IPS DF 4.7 (cell line): ENCODE measurements around the gene NPAS2.

ENCODE experiments used
- DNase-seq: peaks from one replicate; pipeline ENCODE4 v3.0.0-alpha.2; 2013; ENCODE audit warnings: low spot score; ENCODE audit errors: extremely low read depth

Gene NPAS2

DNA sequence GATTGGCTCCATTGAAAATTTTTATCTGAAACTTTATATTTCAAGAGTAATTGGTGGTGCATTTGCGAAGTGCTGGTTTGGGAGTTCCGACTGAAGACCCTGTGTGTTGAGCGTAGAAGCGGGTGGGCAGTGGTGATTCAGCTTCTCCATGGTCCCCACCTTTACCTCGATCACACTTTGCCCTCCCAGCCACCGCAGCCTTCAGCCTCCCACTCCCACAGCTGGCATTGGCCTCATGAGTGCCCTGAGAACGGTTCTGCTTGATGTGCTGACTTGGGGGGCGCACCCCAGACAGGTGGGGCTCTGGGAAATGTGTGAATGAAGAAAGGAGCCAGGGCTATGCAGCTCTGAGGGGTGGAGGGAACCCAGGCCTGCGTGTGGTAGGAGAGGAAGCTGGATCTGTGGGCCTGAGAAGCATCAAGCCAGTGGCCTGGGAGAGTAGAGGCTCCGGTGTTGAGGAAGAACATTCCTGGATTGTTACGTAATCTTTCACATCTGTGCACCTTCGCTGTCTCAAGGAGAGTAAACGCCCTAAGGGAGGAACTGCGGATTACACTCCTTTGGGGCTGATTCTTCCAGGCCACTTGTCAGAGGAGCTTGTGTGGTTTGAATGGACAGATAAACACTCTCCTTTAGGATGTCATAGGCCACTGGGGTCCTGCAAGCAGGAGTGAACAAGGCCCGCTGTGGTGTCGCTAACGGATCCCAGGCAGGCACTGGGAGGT lies 83.8 kb downstream of the NPAS2 start:
- DNase-seq, result no peak

DNA sequence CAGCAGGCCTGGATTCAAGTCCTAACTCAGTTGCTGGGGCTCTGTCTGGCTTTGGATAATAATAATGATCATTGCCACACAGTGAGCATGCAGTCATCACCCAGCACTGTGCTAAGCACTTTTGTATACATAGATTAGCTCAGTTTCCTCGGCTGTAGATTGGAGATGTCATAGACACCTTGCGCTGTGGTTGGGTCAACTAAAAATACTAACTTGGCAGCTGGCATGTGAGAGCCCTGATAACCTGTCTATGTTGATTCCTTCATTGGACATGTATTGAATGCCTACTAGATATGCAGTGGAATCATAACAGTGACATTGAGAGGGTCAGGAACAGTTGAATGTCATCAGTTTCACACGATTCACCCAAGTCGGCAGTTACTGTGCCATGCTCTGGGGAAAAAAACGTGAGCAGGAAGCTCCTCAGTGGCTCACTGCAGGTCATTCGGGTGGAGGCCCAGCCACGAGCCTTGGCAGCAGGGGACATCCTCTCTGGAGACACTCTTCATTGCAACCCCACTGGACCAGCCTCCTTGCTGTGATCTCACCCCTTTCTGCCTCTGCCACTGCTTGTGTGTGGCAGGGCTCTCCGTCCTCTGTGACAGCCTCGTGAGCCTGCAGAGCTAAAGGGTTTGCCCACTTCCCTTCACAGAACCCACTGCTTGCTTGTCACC lies 85.3 kb downstream of the NPAS2 start:
- DNase-seq, result no peak

DNA sequence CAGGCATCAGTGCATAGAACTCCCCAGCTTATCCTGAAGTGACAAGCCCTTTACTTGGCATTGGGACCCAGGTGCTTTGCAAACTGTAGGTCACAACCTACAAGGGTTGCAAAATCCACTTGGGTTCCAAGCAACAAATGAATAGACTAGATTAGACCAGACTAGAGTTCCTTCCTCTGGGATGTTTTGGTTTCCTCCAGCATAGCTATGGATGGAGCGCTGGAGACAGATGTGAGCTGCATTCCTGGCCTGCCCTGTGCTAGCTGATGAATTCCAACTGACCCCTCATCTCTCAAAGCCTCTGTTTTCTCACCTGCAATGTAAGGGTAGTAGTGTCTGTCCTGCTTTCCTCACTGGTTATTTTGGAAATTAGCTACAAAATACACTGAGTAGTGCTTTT lies 86.2 kb downstream of the NPAS2 start:
- no peak for DNase-seq

DNA sequence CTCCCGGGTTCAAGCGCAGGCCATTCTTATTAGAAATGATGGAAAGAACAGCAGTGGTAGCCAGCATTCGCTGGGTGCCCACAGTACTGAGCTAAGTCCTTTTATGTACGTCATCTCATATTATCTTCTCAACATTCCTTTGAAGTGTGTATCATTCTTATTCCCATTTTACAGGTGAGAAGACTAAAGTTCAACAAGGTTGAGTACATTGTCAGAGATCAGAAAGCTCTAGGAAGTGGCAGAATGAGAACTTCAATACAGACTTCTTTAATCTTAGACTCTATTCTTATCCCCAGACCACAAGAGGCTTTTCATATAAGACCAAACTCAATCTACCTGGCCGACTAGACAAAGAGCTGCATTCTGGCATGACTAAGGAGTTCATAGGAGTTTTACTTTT lies 86.7 kb downstream of the NPAS2 start:
- DNase-seq, result no peak

DNA sequence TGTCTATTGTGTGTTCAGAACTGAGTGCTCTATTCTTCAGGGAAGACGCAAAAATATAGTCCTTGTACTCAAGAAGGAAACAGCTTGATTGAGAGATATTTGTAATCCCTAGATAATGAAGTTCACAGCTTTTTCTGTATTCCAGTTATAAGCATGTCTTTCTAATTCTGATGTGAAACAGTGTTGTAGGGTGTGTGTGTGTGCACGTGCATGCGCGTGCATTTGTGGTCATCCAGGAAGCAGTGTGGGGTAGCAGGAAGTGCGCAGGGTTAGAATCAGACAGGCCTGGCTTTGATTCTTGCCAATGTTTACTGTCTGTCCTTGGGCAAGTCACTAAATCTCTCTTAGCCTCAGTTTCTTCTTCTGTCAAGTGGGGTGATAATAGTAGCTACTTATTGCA lies 87.9 kb downstream of the NPAS2 start:
- no peak for DNase-seq

DNA sequence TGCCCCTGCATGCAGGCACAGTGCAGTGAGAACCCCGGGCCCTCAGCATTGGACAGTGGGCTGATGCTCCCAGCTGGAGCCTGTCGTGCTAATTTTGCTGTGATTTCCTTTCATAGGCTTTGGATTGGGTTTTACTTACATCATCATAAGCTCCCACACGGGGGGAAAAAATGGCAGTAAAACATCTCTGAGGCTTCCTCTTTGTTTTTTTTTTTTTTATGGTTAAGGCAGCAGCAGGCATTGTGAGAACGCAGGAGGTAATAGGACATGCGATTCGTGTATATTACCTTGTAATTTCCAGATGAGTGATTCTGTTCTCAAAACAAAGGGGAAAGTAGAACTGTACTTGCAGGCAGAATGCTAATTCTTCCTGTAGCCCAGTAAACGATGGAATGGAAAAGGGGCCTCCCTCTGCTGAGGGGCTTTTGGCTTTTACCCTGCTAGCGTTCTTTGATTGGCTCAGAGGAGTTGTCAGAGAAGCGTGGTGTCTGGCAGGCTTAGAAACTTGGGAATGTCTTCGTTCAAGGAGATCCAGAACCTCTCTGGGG lies 89.7 kb downstream of the NPAS2 start:
- no peak for DNase-seq

DNA sequence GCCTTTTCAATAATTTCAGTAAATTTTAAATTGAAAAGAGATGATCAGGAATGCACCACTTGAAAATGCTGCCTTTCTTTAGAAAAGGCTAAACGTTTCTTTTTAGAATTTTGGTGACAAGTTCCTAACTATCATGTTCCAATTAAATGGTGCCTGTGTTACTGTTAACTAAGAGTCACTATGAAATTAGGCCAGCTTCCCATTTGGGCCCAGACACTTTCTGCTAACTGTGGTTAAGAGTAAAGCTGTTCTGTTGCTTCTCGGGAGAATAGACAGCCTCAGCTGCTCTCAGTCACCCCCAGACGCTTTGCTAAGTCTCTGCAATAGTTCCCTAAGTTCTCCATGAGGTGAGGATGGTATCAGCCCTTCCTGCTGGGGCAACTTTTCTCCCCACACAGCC lies 90.2 kb downstream of the NPAS2 start:
- DNase-seq, result no peak

DNA sequence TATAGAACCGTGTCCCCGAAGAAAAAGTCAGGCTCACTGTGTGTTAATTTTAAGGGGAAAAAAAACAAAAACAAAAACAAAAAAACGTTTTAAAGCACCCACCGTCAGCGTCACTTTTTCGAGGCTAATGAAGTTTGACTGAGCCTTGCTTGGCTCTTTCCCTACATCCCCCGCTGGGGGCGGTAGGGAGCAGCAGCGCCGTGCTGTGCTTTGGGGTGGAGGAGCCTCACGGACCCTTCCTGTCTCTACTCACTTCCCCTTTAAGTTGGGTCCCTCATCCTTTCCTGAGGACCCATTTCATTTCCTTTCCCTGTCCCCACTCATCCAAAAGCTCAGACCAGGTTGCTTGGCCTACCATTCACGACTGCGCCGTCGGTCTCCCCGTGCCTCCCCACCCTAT lies 99.4 kb downstream of the NPAS2 start:
- DNase-seq, result no peak

DNA sequence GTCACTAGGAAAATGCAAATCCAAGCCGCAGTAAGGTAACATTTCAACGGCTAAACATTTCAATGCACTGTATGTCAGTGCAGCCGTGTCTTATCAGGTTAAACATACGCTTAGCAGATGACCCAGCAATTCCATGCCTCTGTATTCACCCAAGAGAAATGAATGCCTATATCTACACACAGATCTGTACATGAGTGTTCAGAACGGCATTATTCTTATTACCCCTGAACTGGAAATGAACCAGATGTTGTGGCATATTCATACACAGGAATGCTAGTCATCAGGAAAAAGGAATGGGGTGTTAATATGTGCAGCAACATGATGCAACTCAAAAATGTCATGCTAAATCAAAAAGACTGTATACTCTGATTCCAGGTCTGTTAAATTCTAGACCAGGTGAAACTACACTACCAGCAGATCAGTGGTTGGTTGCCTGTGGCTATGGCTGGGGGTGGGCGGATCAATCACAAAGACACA lies 101.8 kb downstream of the NPAS2 start:
- no peak for DNase-seq

DNA sequence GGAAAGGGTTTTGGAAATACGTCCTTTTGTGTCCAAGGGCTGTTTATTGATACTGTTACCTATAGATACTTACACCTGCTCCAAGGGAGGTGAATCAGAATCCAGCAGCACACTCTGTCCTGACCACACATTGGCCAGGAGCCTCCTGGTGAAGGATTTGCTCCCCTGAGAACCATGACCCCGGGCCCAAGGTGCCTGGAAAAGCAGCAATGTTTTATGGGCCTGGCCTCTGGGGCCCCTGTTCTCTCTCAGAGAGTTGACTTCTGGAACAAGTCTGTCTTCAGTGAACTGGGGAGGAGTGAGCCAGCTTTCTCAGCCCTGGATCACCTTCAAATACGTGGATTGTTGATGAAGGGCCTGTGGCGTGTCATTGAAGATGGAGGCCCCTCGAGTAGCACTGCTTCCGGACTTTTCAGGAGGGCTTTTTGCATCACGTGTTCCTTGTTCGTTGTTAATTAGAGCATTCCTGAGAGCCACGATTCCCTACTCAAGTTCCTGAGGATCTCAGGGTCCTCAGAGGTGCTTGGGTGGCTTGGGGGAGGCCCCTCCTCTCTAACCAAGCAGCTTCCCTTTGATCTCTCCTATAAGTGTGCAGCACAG lies 103.6 kb downstream of the NPAS2 start:
- DNase-seq, result no peak

DNA sequence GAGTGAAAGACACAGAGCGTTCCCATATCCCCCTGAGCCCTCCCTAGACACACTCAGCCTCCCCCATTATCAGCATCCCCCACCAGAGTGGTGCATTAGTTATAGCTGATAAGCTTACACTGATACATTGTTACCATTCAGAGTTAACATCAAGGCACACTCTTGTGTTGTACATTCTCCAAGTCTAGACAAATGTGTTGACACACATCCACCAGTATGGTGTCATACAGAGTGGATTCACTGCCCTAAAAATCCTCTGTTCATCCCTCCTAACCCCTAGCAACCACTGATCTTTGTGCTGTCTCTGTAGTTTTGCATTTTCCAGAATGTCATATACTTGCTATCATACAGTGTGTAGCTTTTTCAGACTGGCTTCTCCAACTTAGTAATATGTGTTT lies 104.2 kb downstream of the NPAS2 start:
- no peak for DNase-seq

DNA sequence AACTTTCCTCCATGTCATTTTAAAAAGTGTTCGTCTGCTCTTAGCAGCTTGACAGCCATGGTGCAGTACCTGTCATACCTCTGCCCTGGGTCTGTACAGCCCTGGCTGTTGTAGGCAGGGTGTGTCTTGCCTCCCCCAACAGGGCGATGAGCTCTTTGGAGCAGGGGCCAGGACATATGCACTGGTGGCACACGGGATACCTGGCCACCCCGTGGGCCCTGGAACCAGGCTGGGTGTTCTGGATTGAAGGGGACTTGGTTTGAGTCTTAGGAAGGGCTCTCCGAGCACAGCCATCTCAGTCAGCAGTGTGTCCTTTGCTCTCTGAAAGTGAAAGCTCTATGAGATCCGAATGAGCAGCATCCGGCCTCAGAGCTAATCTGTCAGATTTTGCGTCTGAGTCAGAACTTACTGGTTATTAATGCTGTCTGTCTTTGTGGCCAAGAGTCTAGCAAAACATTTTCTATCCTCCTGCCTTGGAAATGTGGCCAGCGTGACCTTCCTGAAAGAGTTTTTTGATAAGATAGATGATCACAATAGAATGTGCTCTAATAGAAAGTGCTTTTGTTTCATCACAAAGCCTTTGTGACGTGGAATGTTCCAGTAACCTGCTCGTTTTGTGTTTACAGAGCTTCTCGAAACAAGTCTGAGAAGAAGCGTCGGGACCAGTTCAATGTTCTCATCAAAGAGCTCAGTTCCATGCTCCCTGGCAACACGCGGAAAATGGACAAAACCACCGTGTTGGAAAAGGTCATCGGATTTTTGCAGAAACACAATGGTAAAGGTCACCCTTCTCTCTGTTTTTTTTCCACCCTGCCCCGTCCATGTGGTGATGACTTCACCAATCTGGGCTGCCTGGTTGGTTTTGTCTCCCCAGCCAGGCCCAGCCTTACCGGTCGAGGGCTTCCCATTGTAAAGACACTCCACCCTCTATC lies 104.8 kb downstream of the NPAS2 start:
- no peak for DNase-seq

DNA sequence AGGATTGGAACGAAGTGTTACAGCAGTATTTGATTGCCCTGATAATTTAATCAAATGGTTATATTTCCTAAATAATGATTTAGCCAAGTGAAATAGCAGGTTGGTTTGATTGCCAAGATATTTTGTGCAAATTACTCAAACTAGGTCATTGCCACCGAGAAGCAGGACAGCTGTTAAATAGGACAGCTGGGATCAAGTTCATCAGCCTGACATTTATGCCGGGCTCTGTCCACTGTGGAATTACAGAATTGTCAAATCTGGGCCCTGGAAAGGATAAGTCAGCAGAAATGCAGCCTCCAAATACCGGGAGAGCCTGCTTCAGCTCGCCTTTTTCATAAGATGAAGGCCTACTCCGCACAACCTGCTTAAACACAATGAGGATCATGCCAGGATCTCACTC lies 108.3 kb downstream of the NPAS2 start:
- no peak for DNase-seq

DNA sequence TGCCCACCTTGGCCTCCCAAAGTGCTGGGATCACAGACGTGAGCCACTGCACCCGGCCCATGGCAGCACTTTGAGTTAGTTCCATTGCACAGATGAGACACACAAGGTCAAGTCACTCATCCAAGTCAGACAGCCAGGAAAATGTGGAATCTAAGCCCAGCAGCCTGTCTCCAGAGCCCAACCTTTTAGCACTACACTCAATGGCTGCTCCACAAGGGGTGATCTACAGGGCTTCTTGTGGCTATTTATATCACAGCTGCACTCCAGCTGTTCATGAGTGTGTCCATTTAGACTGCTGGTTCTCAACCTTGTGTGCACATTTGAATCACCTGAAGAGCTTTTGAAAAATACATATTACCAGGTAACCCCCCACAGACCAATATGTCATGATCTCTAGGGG lies 109.2 kb downstream of the NPAS2 start:
- no peak for DNase-seq

DNA sequence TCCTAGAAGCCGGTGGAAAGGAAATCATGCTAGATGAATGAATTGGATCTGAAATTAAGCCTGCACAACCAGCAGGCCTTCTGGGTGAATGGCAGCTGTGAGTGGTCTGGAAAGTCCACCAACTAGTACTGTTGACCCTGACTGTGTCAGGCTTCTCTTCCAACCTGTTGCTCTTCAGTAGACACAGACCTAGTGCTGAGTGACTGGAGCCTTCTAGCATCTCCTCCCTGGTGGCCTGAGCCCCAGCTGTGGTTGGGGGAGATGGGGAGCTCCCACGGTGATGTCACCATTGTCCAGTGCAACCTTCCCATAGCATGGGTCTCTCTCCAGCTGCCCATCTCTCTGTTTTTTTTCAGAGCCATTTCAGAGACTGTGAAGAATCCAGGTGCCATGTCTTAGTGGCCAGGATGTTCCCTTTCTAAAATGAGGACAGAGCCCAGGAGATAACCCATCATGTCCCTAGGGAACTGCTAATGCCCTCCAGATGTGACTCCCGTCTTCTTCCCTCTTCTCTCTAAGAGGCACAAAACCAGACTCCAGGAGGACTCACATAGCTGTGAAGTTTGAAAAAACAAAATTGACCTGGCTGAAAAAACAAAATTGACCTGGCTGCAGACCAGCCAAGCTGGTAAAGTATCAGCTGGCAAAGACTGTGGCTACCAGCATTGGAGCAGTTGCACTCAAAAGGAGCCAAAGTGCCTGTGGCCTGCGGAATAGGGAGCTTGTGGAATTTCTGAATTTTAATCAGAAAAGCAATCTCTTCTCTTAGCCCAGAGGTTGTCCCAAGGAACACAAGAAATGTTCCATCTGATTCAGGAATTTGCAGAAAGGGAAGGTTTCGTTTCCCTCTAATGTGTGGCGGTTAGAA lies 114.8 kb downstream of the NPAS2 start:
- no peak for DNase-seq

DNA sequence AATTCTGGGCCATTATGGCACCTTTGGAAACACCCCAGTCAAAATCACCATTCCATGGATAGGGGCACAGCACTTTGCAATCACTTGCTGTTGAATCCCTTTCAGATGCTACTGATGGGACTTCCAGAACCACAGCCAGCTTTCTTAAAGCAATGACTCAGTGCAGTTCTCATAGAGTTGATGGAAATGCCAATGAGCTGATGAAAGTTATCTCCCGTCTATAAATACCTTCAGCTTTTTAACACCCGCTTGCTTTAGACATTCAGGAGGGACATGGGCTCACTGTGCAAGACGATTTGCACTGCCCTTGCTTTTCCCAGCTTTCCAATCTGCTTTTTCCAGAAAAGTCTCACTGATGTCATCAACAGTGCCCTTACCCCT lies 115.4 kb downstream of the NPAS2 start:
- no peak for DNase-seq

DNA sequence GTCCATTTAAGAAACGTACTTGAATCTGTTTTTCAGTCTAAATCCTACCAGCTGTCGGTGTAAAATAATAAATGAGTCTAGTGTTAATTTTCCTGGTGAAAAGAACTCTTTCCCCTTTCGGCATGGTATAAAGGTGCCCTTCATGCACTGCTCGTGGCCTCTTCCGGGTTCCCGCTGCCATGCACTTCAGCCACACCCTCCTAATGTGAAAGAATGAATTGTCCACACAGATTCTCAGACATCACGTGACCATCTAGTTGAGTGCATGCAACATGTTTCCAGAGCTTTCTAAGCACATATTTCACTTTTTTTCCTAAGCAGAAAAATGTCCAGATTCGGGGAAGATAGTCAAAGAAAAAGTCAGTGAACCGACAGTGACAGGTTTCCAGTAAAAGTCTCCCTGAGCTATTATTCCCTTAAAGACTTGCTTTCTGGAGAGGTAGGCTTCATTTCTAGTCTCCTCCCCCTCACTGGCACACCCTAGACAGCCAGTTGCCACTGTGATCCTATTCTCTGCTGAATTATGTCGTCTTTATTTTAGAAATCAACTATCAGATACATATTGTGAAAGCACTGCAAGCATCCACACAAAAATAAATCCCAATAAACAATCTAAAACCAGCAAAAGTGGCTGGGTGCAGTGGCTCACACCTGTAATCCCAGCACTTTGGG lies 116.3 kb downstream of the NPAS2 start:
- no peak for DNase-seq

DNA sequence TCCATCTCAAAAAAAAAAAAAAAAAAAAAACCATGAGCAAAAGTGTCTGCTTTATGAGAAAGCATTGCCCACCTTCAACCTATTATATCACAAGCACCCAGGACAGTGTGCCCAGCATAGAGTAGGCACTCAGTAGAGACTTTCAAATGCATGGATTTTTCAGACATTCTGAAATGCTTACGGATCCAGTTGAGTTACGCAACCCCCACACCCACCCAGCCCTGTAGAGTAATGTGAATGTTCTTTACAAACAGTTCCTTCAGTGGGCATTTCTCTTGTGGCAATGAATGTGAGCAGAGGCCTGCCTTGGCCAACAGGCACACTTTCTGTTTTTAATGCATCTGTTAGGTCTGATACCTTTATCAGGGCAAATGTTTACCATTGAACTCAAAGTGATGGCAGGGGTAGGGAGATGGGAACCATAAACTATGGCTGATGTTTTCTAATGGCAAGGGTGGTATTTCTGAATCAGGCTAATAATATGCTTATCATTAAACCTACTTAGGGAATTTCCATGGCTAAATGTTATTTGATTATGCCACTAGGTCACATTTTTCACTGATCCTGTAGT lies 117.1 kb downstream of the NPAS2 start:
- no peak for DNase-seq
